ENCODE measurements around the gene DAZAP1.

DAZAP1 gene

DNA sequence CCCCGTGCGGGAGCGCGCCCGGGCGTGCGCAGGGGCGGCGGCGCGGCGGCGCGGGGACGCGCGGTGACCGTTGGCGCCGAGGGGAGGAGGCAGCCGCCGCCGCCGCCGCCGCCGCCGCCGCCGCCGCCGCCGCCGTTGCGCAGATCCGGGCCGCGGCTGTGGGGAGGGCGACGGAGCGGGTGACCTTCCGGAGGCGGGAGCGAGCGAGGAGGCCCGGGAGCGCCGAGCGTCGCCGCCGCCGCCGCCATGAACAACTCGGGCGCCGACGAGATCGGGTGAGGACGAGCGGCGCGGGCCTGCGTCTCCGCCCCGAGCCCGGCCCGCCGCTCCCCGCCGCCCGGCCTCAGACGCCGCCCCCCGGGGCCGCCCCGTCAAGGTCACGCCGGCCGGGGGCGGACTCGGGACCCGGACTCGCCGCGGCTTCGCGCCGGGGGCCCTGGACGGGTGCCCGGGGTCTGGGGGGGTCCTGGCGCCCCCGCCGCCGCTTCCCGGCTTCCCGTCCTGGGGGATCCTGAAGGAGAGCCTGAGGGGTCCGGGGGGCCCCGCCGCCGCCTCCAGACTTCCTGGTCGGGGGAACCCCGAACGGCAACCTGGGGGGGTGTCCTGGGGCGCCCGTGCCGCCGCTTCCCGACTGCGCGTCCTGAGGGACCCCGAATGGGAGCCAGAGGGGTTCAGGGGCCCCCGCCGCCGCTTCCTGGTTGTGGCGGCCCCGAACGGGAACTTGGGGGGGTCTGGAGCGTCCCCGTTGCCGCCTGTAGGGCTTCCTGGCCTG, at the start of gene DAZAP1:
DAZAP1 (plus strand) TSS at position 59 of the 772 bp plus-strand sequence; CDS start at position 247, 188 bp downstream.
- DNase-seq (ENCODE audit: low read depth): no peak

DNA sequence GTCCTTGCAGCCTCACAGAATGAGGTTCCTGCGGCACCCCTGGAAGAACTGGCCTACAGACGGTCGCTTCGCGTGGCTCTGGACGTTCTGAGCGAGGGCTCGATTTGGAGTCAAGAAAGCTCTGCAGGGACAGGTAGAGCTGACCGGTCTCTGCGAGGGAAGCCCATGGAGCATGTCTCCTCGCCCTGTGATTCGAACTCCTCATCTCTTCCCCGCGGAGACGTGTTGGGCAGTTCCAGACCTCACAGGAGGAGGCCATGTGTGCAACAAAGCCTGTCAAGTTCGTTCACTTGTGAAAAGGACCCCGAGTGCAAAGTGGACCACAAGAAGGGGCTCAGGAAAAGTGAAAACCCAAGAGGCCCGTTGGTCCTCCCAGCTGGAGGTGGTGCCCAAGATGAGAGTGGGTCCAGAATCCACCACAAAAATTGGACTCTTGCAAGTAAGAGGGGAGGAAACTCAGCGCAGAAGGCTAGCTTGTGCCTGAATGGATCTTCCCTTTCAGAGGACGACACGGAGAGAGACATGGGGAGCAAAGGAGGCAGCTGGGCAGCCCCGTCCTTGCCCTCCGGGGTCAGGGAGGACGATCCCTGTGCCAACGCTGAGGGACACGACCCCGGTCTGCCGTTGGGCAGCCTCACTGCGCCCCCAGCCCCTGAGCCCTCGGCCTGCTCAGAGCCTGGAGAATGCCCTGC, 47.1 kb upstream of the DAZAP1 start:
- no peak for DNase-seq (ENCODE audit: low read depth)

DNA sequence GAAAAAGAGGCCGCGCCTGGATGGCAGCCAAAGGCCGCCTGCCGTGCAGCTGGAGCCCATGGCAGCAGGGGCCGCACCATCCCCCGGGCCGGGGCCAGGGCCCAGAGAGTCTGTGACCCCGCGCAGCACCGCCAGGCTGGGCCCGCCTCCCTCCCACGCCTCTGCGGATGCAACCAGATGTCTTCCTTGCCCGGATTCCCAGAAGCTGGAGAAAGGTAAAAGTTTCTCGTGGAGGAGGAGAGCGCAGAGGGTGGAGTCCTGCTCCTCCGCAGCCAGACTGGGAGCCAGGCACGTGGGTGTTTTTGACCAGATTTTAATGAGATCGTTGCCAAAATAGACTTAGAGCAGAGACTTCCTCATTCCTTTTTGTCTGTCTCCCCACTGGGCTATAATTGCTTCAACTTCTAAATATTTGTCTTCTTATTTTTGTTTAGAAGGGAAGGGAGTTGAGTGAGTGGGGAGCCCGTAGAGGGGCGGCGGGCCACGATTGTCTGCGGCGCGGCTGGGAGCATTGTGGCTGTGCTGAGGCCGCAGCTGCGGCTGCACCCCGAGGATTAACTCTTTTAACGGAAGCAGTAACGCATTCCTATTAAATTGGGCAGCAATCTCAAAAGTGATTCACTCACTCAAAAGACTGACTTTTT, 46.4 kb upstream of the DAZAP1 start:
- no peak for DNase-seq (ENCODE audit: low read depth)

DNA sequence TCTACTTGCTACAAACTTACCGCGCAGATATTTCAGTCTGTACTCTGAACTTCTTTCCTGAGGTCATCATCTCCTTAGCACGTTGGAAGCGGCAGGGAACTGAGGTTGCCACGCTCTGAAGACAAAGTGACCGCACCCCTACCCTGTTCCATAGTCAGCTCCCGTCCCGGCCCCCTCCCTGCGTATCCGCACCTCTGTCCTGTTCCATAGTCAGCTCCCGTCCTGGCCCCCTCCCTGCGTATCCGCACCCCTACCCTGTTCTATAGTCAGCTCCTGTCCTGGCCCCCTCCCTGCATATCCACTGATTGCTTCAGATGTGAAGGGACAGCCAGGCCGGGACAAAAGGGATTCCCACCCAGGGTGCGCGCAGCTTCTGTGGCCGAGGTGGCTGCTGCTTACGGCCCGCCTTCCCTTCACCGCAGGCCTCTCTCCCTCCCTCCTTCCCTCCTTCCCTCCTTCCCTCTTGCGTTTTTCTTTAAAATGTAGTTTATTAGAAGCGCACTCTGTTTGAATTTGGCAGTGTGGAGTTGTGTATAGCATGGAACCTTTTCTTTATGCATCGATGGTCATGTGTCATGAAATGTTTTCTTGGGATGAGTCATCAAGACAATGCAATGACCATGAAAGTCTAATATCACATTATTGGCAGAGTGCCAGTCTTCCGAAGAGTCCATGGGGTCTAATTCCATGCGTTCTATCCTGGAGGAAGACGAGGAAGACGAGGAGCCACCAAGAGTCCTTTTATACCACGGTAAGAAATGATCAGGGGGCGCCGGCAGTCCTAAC, 45.6 kb upstream of the DAZAP1 start:
- no peak for DNase-seq (ENCODE audit: low read depth)

DNA sequence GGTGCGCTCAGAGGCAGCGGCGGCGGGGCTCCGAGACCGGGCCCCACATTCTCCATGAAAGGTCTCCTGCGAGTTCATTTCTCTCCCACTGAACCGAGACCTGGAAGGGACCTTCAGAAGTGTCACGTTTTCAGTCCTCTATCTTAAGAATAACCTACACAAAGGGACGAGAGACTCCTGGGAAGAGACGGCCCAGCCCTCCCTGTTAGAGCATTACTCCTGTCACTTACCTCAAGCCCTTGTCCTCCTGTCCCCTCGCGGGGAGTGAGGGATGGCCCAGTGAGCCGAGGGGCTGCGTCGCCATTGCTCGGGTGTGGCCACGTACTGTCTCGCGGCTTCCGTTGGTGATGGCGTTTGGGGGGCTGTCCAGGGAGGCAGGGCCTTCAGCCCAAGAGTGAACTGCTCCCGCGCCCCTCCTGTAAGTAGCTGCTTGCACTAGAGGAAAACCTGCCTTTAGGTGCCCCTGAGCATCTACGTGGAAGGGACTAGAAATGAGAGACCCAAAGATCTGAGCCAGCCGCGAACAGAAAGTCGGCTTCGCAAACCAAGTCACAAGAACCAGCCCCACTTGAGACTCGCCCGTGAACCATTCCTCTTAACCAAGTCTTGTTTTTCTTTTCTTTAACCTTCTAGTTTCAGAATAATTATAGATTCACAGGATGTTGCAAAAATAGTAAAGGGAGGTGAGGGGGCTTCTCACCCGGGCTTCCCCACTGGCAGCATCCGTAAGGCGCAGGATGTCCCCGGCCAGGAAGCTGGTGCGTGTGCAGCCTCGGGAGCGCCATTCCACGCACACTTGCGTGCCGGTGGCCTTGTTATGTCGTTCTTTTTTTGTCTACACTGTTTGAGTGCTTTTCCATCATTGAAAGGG, 44.8 kb upstream of the DAZAP1 start:
- no peak for DNase-seq (ENCODE audit: low read depth)

- no peak for DNase-seq (ENCODE audit: low read depth)
Observed at GRCh38 chr19:1363599-1363998, 43.8 kb upstream of the DAZAP1 start.

DNA sequence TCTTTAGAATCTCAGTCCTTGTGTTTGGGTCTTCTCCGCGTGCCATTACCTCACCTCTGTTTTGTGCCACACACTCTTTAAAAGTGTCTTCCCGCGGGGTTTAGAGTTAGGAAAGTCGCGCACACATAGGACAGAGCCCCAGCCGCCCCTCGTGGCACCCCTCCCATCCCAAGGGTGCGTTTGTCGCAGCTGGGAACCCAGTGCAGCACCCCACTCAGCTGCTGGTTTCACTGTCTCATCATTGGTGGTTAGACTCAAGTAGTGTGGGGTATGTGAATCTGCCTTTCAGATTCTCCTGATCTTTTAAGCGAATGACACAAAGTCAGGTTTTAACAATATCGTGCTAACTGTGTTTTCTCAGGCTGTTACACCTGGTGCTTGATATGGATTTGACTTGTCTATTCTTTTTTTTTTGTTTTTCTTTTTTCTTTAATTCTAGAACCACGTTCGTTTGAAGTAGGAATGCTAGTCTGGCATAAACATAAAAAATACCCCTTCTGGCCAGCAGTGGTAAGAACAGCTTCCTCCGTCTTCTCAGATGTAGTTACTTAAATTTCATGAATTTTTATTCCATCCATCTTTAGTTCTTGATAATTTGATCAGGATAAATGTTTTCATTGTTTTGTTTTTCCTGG, 43.2 kb upstream of the DAZAP1 start:
- DNase-seq (ENCODE audit: low read depth): no peak

GRCh38 chr19:1365319-1366269, 41.8 kb upstream of the DAZAP1 start:
- no peak for DNase-seq (ENCODE audit: low read depth)

GRCh38 chr19:1366296-1366695, 41.1 kb upstream of the DAZAP1 start:
- DNase-seq (ENCODE audit: low read depth): no peak

DNA sequence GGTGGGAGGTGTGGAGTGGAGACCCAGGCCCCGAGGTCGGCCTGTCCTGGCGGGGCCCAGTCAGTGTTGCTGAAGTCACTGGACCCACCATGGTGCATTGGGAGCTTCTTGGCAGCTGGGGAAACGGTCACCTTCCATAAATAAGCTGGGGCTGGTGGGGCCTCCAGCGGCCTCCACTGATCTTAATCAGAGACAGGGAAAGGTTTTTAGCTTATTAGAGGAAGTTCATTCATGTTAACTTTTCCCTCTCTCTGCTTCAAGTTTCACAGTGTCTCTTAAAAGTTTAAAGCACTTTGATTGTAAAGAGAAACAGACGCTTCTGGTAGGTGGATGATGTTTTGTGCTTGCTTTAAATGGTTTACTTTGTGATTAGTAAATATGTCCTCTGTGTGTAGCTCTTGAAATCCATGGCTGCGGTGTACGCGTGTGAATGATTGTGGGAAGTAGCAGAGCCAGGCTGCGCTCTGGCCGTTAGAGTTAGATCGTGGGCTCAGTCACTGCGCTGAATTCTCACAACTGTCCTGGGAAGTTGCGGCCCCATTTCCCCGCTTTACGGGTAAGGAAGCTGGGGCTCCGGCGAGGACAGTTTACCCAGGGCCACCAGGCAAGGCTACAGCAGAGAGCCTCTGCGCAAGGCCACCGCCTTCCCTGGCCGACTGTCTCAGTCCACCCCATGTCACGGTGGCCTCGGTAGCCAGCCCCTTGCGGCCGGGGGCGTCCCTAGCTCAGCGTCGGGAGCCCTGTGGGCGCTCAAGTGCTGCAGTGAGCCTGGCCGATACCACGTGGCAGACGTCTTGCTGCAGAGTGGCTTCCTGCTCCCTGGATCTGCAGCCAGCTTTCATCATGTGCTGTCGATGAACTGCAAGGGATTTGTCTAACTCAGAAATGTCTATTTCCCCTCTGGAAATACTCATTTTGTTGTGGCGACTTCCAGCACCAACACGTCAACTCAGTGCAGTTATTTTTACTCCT, 40.2 kb upstream of the DAZAP1 start:
- DNase-seq (ENCODE audit: low read depth): no peak

- no peak for DNase-seq (ENCODE audit: low read depth)
Observed at GRCh38 chr19:1369214-1369805, 38.1 kb upstream of the DAZAP1 start.

DNA sequence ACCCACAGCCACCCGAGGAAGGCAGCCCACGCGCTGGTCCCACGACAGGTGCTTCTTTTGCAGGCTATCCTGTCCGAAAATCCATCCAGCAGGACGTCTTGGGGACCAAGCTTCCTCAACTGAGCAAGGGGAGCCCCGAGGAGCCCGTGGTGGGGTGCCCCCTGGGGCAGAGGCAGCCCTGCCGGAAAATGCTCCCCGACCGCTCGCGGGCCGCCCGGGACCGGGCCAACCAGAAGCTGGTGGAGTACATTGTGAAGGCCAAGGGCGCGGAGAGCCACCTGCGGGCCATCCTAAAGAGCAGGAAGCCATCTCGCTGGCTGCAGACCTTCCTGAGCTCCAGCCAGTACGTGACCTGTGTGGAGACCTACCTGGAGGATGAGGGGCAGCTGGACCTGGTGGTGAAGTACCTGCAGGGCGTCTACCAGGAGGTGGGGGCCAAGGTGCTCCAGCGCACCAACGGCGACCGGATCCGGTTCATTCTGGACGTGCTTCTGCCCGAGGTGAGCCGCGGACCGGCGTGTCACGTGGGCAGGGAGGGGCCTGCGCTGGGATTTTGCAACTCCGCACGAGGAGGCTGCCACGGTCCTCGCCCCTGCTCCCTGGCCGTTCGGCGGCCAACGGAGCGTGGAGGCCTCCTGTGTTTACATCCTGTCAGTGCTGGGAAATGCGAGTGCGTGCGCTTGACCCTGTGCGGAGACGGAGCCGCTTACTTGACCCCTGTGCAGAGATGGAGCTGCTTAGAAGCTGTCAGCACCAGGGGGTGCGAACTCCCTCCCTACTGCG, 36.6 kb upstream of the DAZAP1 start:
- no peak for DNase-seq (ENCODE audit: low read depth)

DNA sequence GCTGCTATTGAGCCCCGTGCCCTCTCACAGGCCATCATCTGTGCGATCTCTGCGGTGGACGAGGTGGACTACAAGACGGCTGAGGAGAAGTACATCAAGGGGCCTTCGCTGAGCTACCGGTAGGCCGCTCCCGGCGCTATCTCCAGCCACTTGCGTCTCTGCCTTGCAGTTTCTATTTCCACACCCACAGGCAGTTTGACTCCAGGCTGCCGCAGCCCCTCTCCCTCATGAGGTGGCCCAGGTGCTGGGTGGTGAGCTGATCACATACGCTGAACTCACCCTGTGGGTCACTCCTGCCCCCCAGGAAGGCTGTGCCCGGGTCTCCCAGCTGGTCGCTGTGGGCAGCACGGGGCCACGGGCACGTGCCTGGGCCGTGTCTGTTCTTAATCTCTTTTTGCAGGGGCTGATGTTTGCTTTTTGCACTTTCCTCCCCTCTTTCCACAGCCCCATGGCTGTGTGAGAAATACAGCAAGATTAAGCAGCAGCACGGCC, 34.3 kb upstream of the DAZAP1 start:
- DNase-seq (ENCODE audit: low read depth): no peak

DNA sequence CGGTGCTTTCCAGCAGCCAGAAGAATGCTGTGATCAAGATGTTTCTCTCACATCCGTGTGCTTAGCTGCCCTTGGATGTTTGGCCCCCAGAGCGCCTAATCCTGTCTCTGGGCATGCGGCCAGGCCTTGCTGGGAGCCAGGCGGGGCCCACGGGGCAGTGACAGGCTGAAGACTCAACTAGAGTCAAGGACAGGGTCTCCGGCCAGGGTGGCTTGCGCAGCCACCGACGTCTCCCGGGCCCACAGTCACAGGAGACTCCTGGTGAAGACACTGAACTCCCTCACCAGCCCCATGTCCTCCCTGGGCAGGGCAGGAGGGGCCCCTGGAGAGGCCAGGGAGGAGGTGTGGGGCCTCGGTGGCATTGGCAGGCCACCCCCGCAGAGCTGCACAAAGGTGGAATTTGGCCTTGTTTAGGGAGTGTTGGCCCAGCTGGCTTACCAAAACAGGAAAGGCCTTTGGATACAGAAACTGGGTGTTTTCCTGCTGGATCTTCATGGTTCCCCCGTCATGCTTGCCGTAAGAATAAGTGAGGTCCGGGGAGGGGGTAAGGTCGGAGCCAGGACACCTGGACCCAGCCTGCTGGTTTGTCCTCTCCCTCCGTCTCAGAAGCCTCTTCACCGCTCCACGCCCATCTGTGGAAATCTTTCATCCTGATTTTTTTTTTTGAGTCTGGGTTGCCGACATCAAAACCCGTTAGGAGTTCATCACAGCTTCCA, 33.7 kb upstream of the DAZAP1 start:
- DNase-seq (ENCODE audit: low read depth): no peak

- no peak for DNase-seq (ENCODE audit: low read depth)
Observed at GRCh38 chr19:1374250-1374577, 33.2 kb upstream of the DAZAP1 start.

DNA sequence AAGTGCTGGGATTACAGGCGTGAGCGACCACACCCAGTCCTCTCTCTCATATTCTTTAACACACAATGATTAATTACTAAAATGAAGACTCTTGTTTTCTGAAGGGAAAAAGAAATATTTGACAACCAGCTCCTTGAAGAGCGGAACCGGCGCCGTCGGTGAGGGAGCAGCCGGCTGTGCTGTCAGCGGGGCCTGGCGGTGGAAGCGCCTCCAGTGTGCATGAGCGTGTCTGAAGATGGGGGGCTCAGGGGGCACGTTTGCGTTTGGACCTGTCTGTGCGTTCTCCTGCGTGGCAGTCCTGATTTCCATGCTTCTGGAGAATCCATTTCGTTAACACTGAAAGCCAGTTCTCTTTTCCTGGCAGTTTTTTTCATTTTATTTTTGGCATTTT, 31.0 kb upstream of the DAZAP1 start:
- no peak for DNase-seq (ENCODE audit: low read depth)

Data from activated T-cell treated with anti-CD3 and anti-CD28 coated beads for 48 hours (primary cell).